ENCODE data around the gene SCAPER. TPM values are rescaled to one million over a fixed set of nuclear protein-coding genes. Genes with fewer than 3 reads are reported as not detected.

SCAPER gene
- polyA plus RNA-seq, 2 of the 4 experiments (the other 2 are of a cell fraction): 4.9 to 5.5 TPM

- H3K4me3 ChIP-seq: no peak overlapping the region
- ChIA-PET POLR2A (no interaction called here), CTCF (interaction anchor here (0.7 kb wide), 1 partner anchor 107 kb away, joined by 3 read pairs; no protein-coding TSS in a partner anchor)
- TF ChIP-seq RCOR1 (IDR thresholded peaks at IDR 0.05; ENCODE audit: low read depth, low read length) (no peak), REST (IDR thresholded peaks at IDR 0.05) (no peak), KDM5A (IDR thresholded peaks at IDR 0.05) (no peak), RARB (CRISPR knock-in tag; IDR thresholded peaks at IDR 0.05) (no peak), SMC3 (IDR thresholded peaks at IDR 0.05) (no peak), ZNF302 (CRISPR knock-in tag; IDR thresholded peaks at IDR 0.05) (no peak), CEBPB (IDR thresholded peaks at IDR 0.05) (no peak)
- 69% methylated on average over 2 of the region's 2 CpGs for WGBS (ENCODE audit: missing lambda C conversion rate)
- H3K4me2 ChIP-seq: no peak overlapping the region
- no peaks in the 10 kb centered on the region for H3K9me3 ChIP-seq
- 0 out of 3 replicates have a peak, but pooled peaks cover 4% of the 10 kb centered on the region for H3K4me1 ChIP-seq
- no peak overlapping the region for H3K27ac ChIP-seq
- no peak for FAIRE-seq
- no peak for DNase-seq (ENCODE audit: low read depth in 1 of 2, low spot score in 1 of 2)
- ATAC-seq: no peak; a peak in 1 of 6 replicates
These were observed 541.9 kb downstream of the SCAPER start for GRCh38 chr15:76363251-76363650.

DNA sequence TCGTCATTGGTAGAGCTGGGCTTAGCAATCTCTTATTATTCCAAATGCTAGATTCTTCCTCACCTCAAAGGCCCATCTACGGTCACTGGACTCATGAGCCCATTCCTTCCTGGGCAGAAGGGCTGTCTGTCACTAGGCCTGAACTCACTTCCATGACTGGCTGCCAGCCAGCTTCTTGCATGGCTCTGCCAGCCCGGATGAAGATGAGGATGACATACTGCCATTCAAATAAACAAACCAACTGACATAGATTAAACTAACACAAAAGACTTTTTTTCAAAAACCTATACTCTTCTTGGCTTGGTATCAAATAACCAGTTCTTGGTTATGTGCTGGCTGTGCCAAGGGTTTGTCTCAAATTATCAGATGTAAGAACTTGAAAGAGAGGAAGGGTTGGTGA is 544.7 kb downstream of the SCAPER start:
- no peak overlapping the region for H3K4me2 ChIP-seq
- H3K27ac ChIP-seq: no peak overlapping the region
- ChIA-PET POLR2A (no interaction called here), CTCF (no interaction called here)
- no peaks in the 10 kb centered on the region for H3K9me3 ChIP-seq
- peak; percentile 23 for FAIRE-seq
- no peak for DNase-seq (ENCODE audit: low read depth in 1 of 2, low spot score in 1 of 2)
- TF ChIP-seq NFE2L2 (conservative IDR thresholded peaks at IDR 0.05; ENCODE audit: low read length) (no peak), HMGXB4 (CRISPR knock-in tag; IDR thresholded peaks at IDR 0.05; ENCODE audit: borderline replicate concordance) (no peak), PHF8 (IDR thresholded peaks at IDR 0.05; ENCODE audit: borderline replicate concordance, low read depth) (no peak), KDM1A (IDR thresholded peaks at IDR 0.05; ENCODE audit: low read depth) (no peak)
- 62% methylated on average over 3 of the region's 3 CpGs for WGBS (ENCODE audit: missing lambda C conversion rate)
- no peak for ATAC-seq
- no peak overlapping the region for H3K4me3 ChIP-seq
- no peaks in the 10 kb centered on the region for H3K4me1 ChIP-seq

GRCh38 chr15:76359152-76359551 is 546.0 kb downstream of the SCAPER start:
- ChIA-PET CTCF (no interaction called here), POLR2A (no interaction called here)
- ATAC-seq: no peak
- no peak for FAIRE-seq
- TF ChIP-seq, protein P1, sequence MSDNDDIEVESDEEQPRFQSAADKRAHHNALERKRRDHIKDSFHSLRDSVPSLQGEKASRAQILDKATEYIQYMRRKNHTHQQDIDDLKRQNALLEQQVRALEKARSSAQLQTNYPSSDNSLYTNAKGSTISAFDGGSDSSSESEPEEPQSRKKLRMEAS (IDR thresholded peaks at IDR 0.05): no peak
- TF ChIP-seq HES2 (IDR thresholded peaks at IDR 0.05) (no peak), JUN (IDR thresholded peaks at IDR 0.05) (no peak), JUNB (IDR thresholded peaks at IDR 0.05) (no peak), ELK1 (IDR thresholded peaks at IDR 0.05; ENCODE audit: low read depth, low read length) (no peak), TFCP2L1 (CRISPR knock-in tag; IDR thresholded peaks at IDR 0.05) (no peak), SREBF2 (IDR thresholded peaks at IDR 0.05) (no peak), EP300 (IDR thresholded peaks at IDR 0.05) (no peak), ESRRA (IDR thresholded peaks at IDR 0.05; ENCODE audit: borderline replicate concordance, low read length) (no peak), TP53 (CRISPR knock-in tag; IDR thresholded peaks at IDR 0.05) (no peak), RARB (CRISPR knock-in tag; IDR thresholded peaks at IDR 0.05) (no peak), ATOH8 (CRISPR knock-in tag; IDR thresholded peaks at IDR 0.05; ENCODE audit: low read depth) (no peak), ZC3H11A (IDR thresholded peaks at IDR 0.05) (no peak)
- H3K4me3 ChIP-seq: no peak overlapping the region
- no peak overlapping the region for H3K4me2 ChIP-seq
- H3K27ac ChIP-seq: no peak overlapping the region
- WGBS (ENCODE audit: missing lambda C conversion rate): 73% methylated on average over 2 of the region's 3 CpGs
- no peaks in the 10 kb centered on the region for H3K9me3 ChIP-seq
- H3K4me1 ChIP-seq: no peaks in the 10 kb centered on the region
- no peak for DNase-seq (ENCODE audit: low read depth in 1 of 2, low spot score in 1 of 2)

Data from A549 (cell line).